GM12878 (cell line): ENCODE data around the gene FAR2. TPM values are rescaled to one million over a fixed set of nuclear protein-coding genes. Genes with fewer than 3 reads are reported as not detected.
"Not testable (repeated sequence)": the region's sequence is repeated elsewhere in the genome, so short reads cannot be mapped to it uniquely, and the experiment has no call there.

Experiments
- ATAC-seq: fragments of 200-7000 bp; cut with Tn5 transposase; 3 replicates; pipeline ENCODE4 v1.9.1; 2020; ENCODE audit warnings: mild to moderate bottlenecking, moderate library complexity
- BruUV-seq: library from RNA; stranded (reverse); fragments of 400-500 nt; replicated peaks from 2 replicates; lab custom pipeline; 2021; lab: Mats Ljungman, UMichigan
- CTCF ChIA-PET: fragments of 300-600 bp; sonication (Branson Sonifier 250); formaldehyde crosslinking; extraction: SDS; loops from one replicate; lab custom pipeline; 2021; ENCODE audit warnings: inconsistent platforms; lab: Yijun Ruan, JAX
- POLR2A ChIA-PET: fragments of 350-600 bp; formaldehyde crosslinking; extraction: SDS; loops from one replicate; lab custom pipeline; 2021; ENCODE audit warnings: inconsistent platforms; lab: Charles Lee
- RAD21 ChIA-PET: fragments of 300-600 bp; sonication (Branson Sonifier 250); formaldehyde crosslinking; loops from one replicate; lab custom pipeline; 2023; ENCODE audit warnings: antibody characterized with exemption; ENCODE audit not compliant: unreplicated experiment; lab: Charles Lee
- SMC1A ChIA-PET: fragments of 300-600 bp; sonication (Branson Sonifier 250); formaldehyde crosslinking; loops from one replicate; lab custom pipeline; 2023; ENCODE audit not compliant: unreplicated experiment, uncharacterized antibody; lab: Charles Lee
- DNase-seq: peaks from one replicate; pipeline ENCODE4 v3.0.0-alpha.2; 2011; ENCODE audit warnings: low read depth, low spot score
- FAIRE-seq: peaks from 3 replicates; lab custom pipeline; 2011; peaks lifted over from hg19 to GRCh38; lab: Jason Lieb, UNC
- H2AFZ ChIP-seq: 2 replicates; pipeline ENCODE4 v1.6.0; 2011; ENCODE audit warnings: low read depth, low read length, control low read depth; ENCODE audit not compliant: control insufficient read depth
- H3K27ac ChIP-seq: 2 replicates; pipeline ENCODE4 v1.5.1; 2011; ENCODE audit warnings: control low read depth; ENCODE audit not compliant: control insufficient read depth, insufficient read depth
- H3K27me3 ChIP-seq, 2 experiments: replicated peaks in 1 of 2; 2 replicates each; pipeline versions ENCODE4 v1.6.0 to v1.6.1; 2011; ENCODE audit warnings: low read length in 1 of 2; ENCODE audit not compliant: control insufficient read depth in 2 of 2, insufficient read depth in 2 of 2
- H3K36me3 ChIP-seq, 2 experiments: 2 replicates each; pipeline ENCODE4 v1.5.1; 2011; ENCODE audit warnings: low read length in 1 of 2; ENCODE audit not compliant: control insufficient read depth in 2 of 2, insufficient read depth in 2 of 2
- H3K4me1 ChIP-seq: 2 replicates; pipeline ENCODE4 v1.6.1; 2011; ENCODE audit warnings: mild to moderate bottlenecking, low read length, moderate library complexity, mixed read lengths; ENCODE audit not compliant: control insufficient read depth, insufficient read depth
- H3K4me2 ChIP-seq: 2 replicates; pipeline ENCODE4 v1.6.0; 2011; ENCODE audit warnings: control low read depth; ENCODE audit not compliant: control insufficient read depth, insufficient read depth
- H3K4me3 ChIP-seq: fragments of 200-600 bp; sonication (generic); 2 replicates; pipeline ENCODE4 v1.5.1; 2016
- H3K79me2 ChIP-seq: 2 replicates; pipeline ENCODE4 v1.6.0; 2011; ENCODE audit warnings: low read length; ENCODE audit not compliant: control insufficient read depth, insufficient read depth
- H3K9ac ChIP-seq: 2 replicates; pipeline ENCODE4 v1.8.0; 2011; ENCODE audit warnings: low read length, control low read depth, mixed read lengths; ENCODE audit not compliant: control insufficient read depth, insufficient read depth
- H3K9me3 ChIP-seq: replicated peaks from 3 replicates; pipeline ENCODE4 v1.5.1; 2011; ENCODE audit warnings: mild to moderate bottlenecking, low read length; ENCODE audit not compliant: control insufficient read depth, insufficient read depth
- H4K20me1 ChIP-seq: 2 replicates; pipeline ENCODE4 v1.6.0; 2011; ENCODE audit not compliant: control insufficient read depth, insufficient read depth
- BRCA1 ChIP-seq: IDR thresholded peaks from 2 replicates; pipeline ENCODE4 v1.6.1; 2011; ENCODE audit warnings: low read depth, low read length, improper control_type of control experiment
- CHD2 ChIP-seq: IDR thresholded peaks from 2 replicates; pipeline ENCODE4 v1.6.1; 2011; ENCODE audit warnings: low read depth, low read length, improper control_type of control experiment, borderline replicate concordance
- HDGF ChIP-seq: fragments of 450-650 bp; IDR thresholded peaks from 2 replicates; pipeline ENCODE4 v1.6.1; 2016; ENCODE audit warnings: antibody characterized with exemption
- NFYB ChIP-seq: IDR thresholded peaks from 2 replicates; pipeline ENCODE4 v1.6.1; 2011; ENCODE audit warnings: low read depth, mild to moderate bottlenecking, low read length, improper control_type of control experiment, moderate library complexity; ENCODE audit not compliant: insufficient read depth
- NR2C1 ChIP-seq: fragments of 450-650 bp; IDR thresholded peaks from 2 replicates; pipeline ENCODE4 v1.6.1; 2017; ENCODE audit warnings: antibody characterized with exemption, mild to moderate bottlenecking, moderate library complexity
- RAD21 ChIP-seq: IDR thresholded peaks from 2 replicates; pipeline ENCODE4 v1.6.1; 2011; ENCODE audit warnings: mild to moderate bottlenecking, low read depth, low read length, moderate library complexity; ENCODE audit not compliant: insufficient read depth
- RELA ChIP-seq: fragments of 450-650 bp; IDR thresholded peaks from 2 replicates; pipeline ENCODE4 v1.8.0; 2014; ENCODE audit warnings: borderline replicate concordance; ENCODE audit not compliant: partially characterized antibody
- SREBF2 ChIP-seq: IDR thresholded peaks from 2 replicates; pipeline ENCODE4 v1.6.1; 2012; ENCODE audit warnings: mild to moderate bottlenecking, low read length
- WRNIP1 ChIP-seq: IDR thresholded peaks from 2 replicates; pipeline ENCODE4 v1.6.1; 2011; ENCODE audit warnings: low read depth, low read length, improper control_type of control experiment, borderline replicate concordance
- ZNF687 ChIP-seq: fragments of 450-650 bp; IDR thresholded peaks from 2 replicates; pipeline ENCODE4 v1.6.1; 2017; ENCODE audit warnings: mild to moderate bottlenecking, moderate library complexity
- WGBS: methylation state at CpG from one replicate; pipeline ENCODE4 v1.1.6; 2016; ENCODE audit warnings: low lambda C conversion rate; ENCODE audit not compliant: insufficient replicate concordance, insufficient coverage; ENCODE audit errors: missing lambda C conversion rate; 5-methylcytosine and 5-hydroxymethylcytosine counted together
- in situ Hi-C: fragments of 300-500 bp; cut with MboI; formaldehyde crosslinking; loops from 9 replicates; pipeline ENCODE4 v1.14.3; 2018; ENCODE audit warnings: mixed read lengths
- intact Hi-C: fragments of 100-400 bp; cut with micrococcal nuclease; formaldehyde crosslinking; loops from one replicate; pipeline ENCODE4 v1.14.2; 2022; ENCODE audit not compliant: unreplicated experiment
- polyA plus RNA-seq, 11 experiments: library from polyadenylated mRNA; depleted of rRNA in 4 of 11; unstranded in 6 of 11; stranded (reverse) in 5 of 11; fragments of >200 nt; fragmentation: Nextera tagmentation in 4 of 11; fragmentation: Illumina TruSeq in 1 of 11; extraction: Ambion mirVana in 4 of 11; extraction: Trizol in 1 of 11; gene quantifications; 1 replicate in 1 of 11; 2 replicates in 10 of 11; pipeline versions ENCODE4 v1.2.1 to v1.2.3, GENCODE V29; 2011 to 2016; ENCODE audit warnings: inconsistent platforms in 2 of 11, missing spikeins in 2 of 11, low read depth in 1 of 11
- total RNA-seq, 4 experiments: library from RNA; depleted of rRNA in 3 of 4; stranded (reverse); fragments of >200 nt in 3 of 4; fragmentation: Illumina TruSeq in 1 of 4; extraction: Trizol in 1 of 4; gene quantifications; 2 replicates each; pipeline versions ENCODE4 v1.2.1 to v1.2.3, GENCODE V29; 2013 to 2021

FAR2 gene
- total and polyA plus RNA-seq, 10 of the 15 experiments (the other 5 are each of a cell fraction or from before 2014, with no cell fraction given), result 0.50 to 1.1 (median 0.65) TPM

- H3K9ac ChIP-seq, H3K4me2 ChIP-seq, intact Hi-C loops, DNase-seq, ATAC-seq, BruUV-seq, H3K9me3 ChIP-seq, H4K20me1 ChIP-seq, H3K79me2 ChIP-seq, H3K36me3 ChIP-seq, H2AFZ ChIP-seq, H3K27me3 ChIP-seq, H3K4me3 ChIP-seq, RAD21 ChIA-PET, CTCF ChIA-PET, H3K4me1 ChIP-seq, H3K27ac ChIP-seq, FAIRE-seq, in situ Hi-C loops, SMC1A ChIA-PET: not testable (repeated sequence)
- peak; percentile 68 for TF ChIP-seq NFYB
- POLR2A ChIA-PET, result interaction anchor here (0.7 kb wide), 1 partner anchor 22 kb away, joined by 6 read pairs; no protein-coding TSS in a partner anchor
- 56% methylated on average over 4 of the region's 4 CpGs for WGBS
These were observed 33.2 kb downstream of the FAR2 start for GRCh38 chr12:29182247-29182646.

- Histone ChIP-seq H3K4me2 (no peak overlapping the region), H3K79me2 (no peaks in the 10 kb centered on the region), H2AFZ (no peak overlapping the region), H3K4me3 (no peak overlapping the region), H3K27me3 (no peaks in the 10 kb centered on the region), H4K20me1 (no peaks in the 10 kb centered on the region), H3K9ac (no peak overlapping the region), H3K36me3 (no peaks in the 10 kb centered on the region), H3K4me1 (no peaks in the 10 kb centered on the region), H3K27ac (no peak overlapping the region), H3K9me3 (no peaks in the 10 kb centered on the region)
- DNase-seq (no peak), ATAC-seq (no peak), FAIRE-seq (no peak)
- ChIA-PET CTCF (interaction anchor here (1.0 kb wide), 1 partner anchor 19 kb away, joined by 3 read pairs; no protein-coding TSS in a partner anchor), RAD21 (no interaction called here), SMC1A (interaction anchor here (0.6 to 0.8 kb wide), 2 partner anchors 24 to 796 kb away, joined by 3 to 4 read pairs; no protein-coding TSS in a partner anchor), POLR2A (no interaction called here)
- in situ Hi-C loops, result no loop called here
- intact Hi-C loops, result no loop called here
- 27% methylated on average over 2 of the region's 2 CpGs for WGBS
- no TSS peak for BruUV-seq
- TF ChIP-seq ZNF687 (no peak), WRNIP1 (no peak), HDGF (no peak), RELA (no peak), NFYB (no peak), CHD2 (no peak), BRCA1 (no peak), RAD21 (no peak), NR2C1 (no peak), SREBF2 (no peak)
These were observed 38.7 kb downstream of the FAR2 start for GRCh38 chr12:29187756-29188155.
